B cell (primary cell): ENCODE results near the gene FAIM2. TPM values are rescaled to one million over a fixed set of nuclear protein-coding genes. Genes with fewer than 3 reads are reported as not detected.

ENCODE experiments used
- ATAC-seq: fragments of 200-7000 bp; cut with Tn5 transposase; one replicate; pipeline ENCODE4 v1.10.0; 2021; ENCODE audit warnings: low read depth, mild to moderate bottlenecking, moderate number of reproducible peaks, moderate library complexity
- CTCF ChIA-PET: fragments of 350-600 bp; sonication (Branson Sonifier 250); formaldehyde crosslinking; loops from one replicate; lab custom pipeline; 2021; ENCODE audit warnings: antibody characterized with exemption, inconsistent platforms; lab: Charles Lee
- POLR2A ChIA-PET: fragments of 350-600 bp; sonication (Branson Sonifier 250); formaldehyde crosslinking; loops from one replicate; lab custom pipeline; 2021; ENCODE audit warnings: antibody characterized with exemption; lab: Charles Lee
- DNase-seq: peaks from one replicate; pipeline ENCODE4 v3.0.0; 2013
- H2AFZ ChIP-seq: 2 replicates; pipeline ENCODE4 v1.6.1; 2012; ENCODE audit warnings: mild to moderate bottlenecking, low read depth, low read length; ENCODE audit not compliant: insufficient read depth, poor library complexity, severe bottlenecking
- H3K27ac ChIP-seq, 2 donors: 1 replicate in 1 of 2; 2 replicates in 1 of 2; pipeline ENCODE4 v1.5.1; 2012 to 2013; ENCODE audit warnings: low read length in 2 of 2, mild to moderate bottlenecking in 2 of 2, moderate library complexity in 1 of 2
- H3K27me3 ChIP-seq, 4 experiments: fragments of 200-600 bp in 1 of 4; sonication (generic) in 1 of 4; replicated peaks in 1 of 4; 1 replicate in 2 of 4; 2 replicates in 2 of 4; pipeline versions ENCODE4 v1.6.1 to v1.7.0; 2013 to 2016; ENCODE audit warnings: low read length in 3 of 4, mild to moderate bottlenecking in 2 of 4, mixed read lengths in 1 of 4, moderate library complexity in 1 of 4; ENCODE audit not compliant: insufficient read depth in 4 of 4, control insufficient read depth in 3 of 4; ENCODE audit errors: control extremely low read depth in 1 of 4
- H3K36me3 ChIP-seq, 2 experiments: replicated peaks in 1 of 2; 1 replicate in 1 of 2; 2 replicates in 1 of 2; pipeline versions ENCODE4 v1.6.1 to v1.7.1; 2013; ENCODE audit warnings: low read length in 1 of 2; ENCODE audit not compliant: insufficient read depth in 2 of 2, control insufficient read depth in 1 of 2; ENCODE audit errors: control extremely low read depth in 1 of 2, extremely low read depth in 1 of 2
- H3K4me1 ChIP-seq, 2 donors: fragments of 200-600 bp in 1 of 2; sonication (generic) in 1 of 2; 1 replicate in 1 of 2; 2 replicates in 1 of 2; pipeline versions ENCODE4 v1.5.1 to v1.6.1; 2013 to 2017; ENCODE audit warnings: low read length in 2 of 2; ENCODE audit not compliant: control insufficient read depth in 2 of 2, insufficient read depth in 2 of 2
- H3K4me2 ChIP-seq: replicated peaks from 2 replicates; pipeline ENCODE3; 2012; ENCODE audit warnings: mild to moderate bottlenecking, low read depth, low read length; ENCODE audit not compliant: poor library complexity, severe bottlenecking
- H3K4me3 ChIP-seq, 5 experiments: fragments of 200-600 bp in 1 of 5; sonication (generic) in 1 of 5; 1 replicate in 3 of 5; 2 replicates in 2 of 5; pipeline versions ENCODE4 v1.5.1 to v1.7.0; 2011 to 2016; ENCODE audit warnings: low read length in 4 of 5, mild to moderate bottlenecking in 4 of 5, low read depth in 2 of 5, control low read depth in 1 of 5, moderate library complexity in 1 of 5; ENCODE audit not compliant: insufficient read depth in 1 of 5; ENCODE audit errors: control extremely low read depth in 1 of 5, extremely low read depth in 1 of 5
- H3K79me2 ChIP-seq: fragments of 200-600 bp; sonication (generic); one replicate; pipeline ENCODE4 v1.6.0; 2016; ENCODE audit warnings: low read length; ENCODE audit not compliant: control insufficient read depth, insufficient read depth
- H3K9ac ChIP-seq: fragments of 200-600 bp; sonication (generic); 2 replicates; pipeline ENCODE4 v1.6.1; 2017; ENCODE audit warnings: mild to moderate bottlenecking, low read length, moderate library complexity
- H3K9me3 ChIP-seq, 3 donors: one replicate each; pipeline versions ENCODE4 v1.6.1 to v1.7.1; 2013; ENCODE audit warnings: low read length in 2 of 3; ENCODE audit not compliant: control insufficient read depth in 2 of 3, insufficient read depth in 1 of 3; ENCODE audit errors: control extremely low read depth in 1 of 3
- H4K20me1 ChIP-seq: 2 replicates; pipeline ENCODE4 v1.6.0; 2012; ENCODE audit warnings: mild to moderate bottlenecking, low read length; ENCODE audit not compliant: insufficient read depth, control insufficient read depth, poor library complexity, severe bottlenecking
- H3K27ac Mint-ChIP-seq: one replicate; pipeline ENCODE4 v1.8.0; 2021; ENCODE audit warnings: mixed read lengths
- H3K27me3 Mint-ChIP-seq: one replicate; pipeline ENCODE4 v1.8.0; 2021; ENCODE audit warnings: mixed read lengths
- H3K4me1 Mint-ChIP-seq: one replicate; pipeline ENCODE4 v1.8.0; 2021; ENCODE audit warnings: mixed read lengths
- H3K4me3 Mint-ChIP-seq: one replicate; pipeline ENCODE4 v1.8.0; 2021; ENCODE audit warnings: mixed read lengths
- H3K9me3 Mint-ChIP-seq: one replicate; pipeline ENCODE4 v1.8.0; 2022; ENCODE audit warnings: mixed read lengths; ENCODE audit not compliant: insufficient read depth
- CTCF ChIP-seq: fragments of 200-600 bp; IDR thresholded peaks from one replicate; pipeline ENCODE4 v1.8.0; 2022; ENCODE audit warnings: antibody characterized with exemption, mild to moderate bottlenecking
- EZH2 ChIP-seq: IDR thresholded peaks from 2 replicates; pipeline ENCODE4 v1.6.1; 2012; ENCODE audit warnings: borderline replicate concordance, low read depth, mild to moderate bottlenecking, moderate library complexity, low read length; ENCODE audit not compliant: insufficient read depth, poor library complexity, severe bottlenecking
- WGBS: methylation state at CpG from one replicate; pipeline ENCODE4 v1.1.5; 2013; ENCODE audit warnings: missing lambda C conversion rate; ENCODE audit not compliant: insufficient coverage; 5-methylcytosine and 5-hydroxymethylcytosine counted together
- intact Hi-C: fragments of 100-400 bp; cut with micrococcal nuclease; formaldehyde crosslinking; loops from one replicate; pipeline ENCODE4 v1.10.0; 2022
- polyA plus RNA-seq: library from polyadenylated mRNA; depleted of rRNA; stranded (reverse); fragments of >200 nt; gene quantifications from 2 replicates; pipeline ENCODE4 v1.2.3, GENCODE V29; 2012
- total RNA-seq, 2 donors: library from RNA; stranded (reverse); fragments of 120-200 nt in 1 of 2; gene quantifications; 1 replicate in 1 of 2; 2 replicates in 1 of 2; pipeline versions ENCODE4 v1.2.3 to v1.2.4, GENCODE V29; 2013 to 2022

FAIM2 gene
- total and polyA plus RNA-seq, 2 donors (not counting 1 experiment from before 2014, with no cell fraction given): not detected

GRCh38 chr12:49952391-49953055 is 48.8 kb upstream of the FAIM2 start:
- WGBS: 67% methylated on average over 1 of the region's 1 CpG

More at GRCh38 chr12:49952391-49953055, 48.8 kb upstream of the FAIM2 start:
- ATAC-seq: no peak
- ChIA-PET POLR2A (no interaction called here), CTCF (no interaction called here)
- no peak overlapping the region for H3K4me3 Mint-ChIP-seq
- Histone ChIP-seq H3K4me3 (no peak overlapping the region), H3K27ac (no peak overlapping the region), H3K4me1 (peaks cover 0 to 8% of the 10 kb centered on the region in 2 donors), H3K9me3 (no peaks in the 10 kb centered on the region), H2AFZ (no peak overlapping the region), H3K36me3 (no peaks in the 10 kb centered on the region), H3K27me3 (peaks cover 0 to 52% (median 14%) of the 10 kb centered on the region in 4 experiments), H3K4me2 (no peak overlapping the region), H4K20me1 (no peaks in the 10 kb centered on the region), H3K79me2 (no peaks in the 10 kb centered on the region), H3K9ac (no peak overlapping the region)
- H3K9me3 Mint-ChIP-seq: no peaks in the 10 kb centered on the region
- TF ChIP-seq EZH2 (no peak), CTCF (no peak)
- intact Hi-C loops: no loop called here
- H3K27me3 Mint-ChIP-seq: peaks cover 37% of the 10 kb centered on the region
- H3K27ac Mint-ChIP-seq: no peak overlapping the region
- peaks cover 2% of the 10 kb centered on the region for H3K4me1 Mint-ChIP-seq
- no peak for DNase-seq
